Subcutaneous adipose tissue (tissue), 4 donors: ENCODE data around the gene BARX2. TPM values are rescaled to one million over a fixed set of nuclear protein-coding genes. Genes with fewer than 3 reads are reported as not detected.

Experiments
- total RNA-seq, 4 donors: library from RNA; depleted of rRNA; stranded (reverse); fragments of >200 nt; gene quantifications; one replicate each; pipeline ENCODE4 v1.1.0, GENCODE V29; 2016
- TF ChIP-seq, protein P1 (sequence below): fragments of 450-650 bp; IDR thresholded peaks from one replicate; pipeline ENCODE4 v1.5.1; 2016; ENCODE audit warnings: low read depth, mild to moderate bottlenecking, control low read depth, antibody characterized with exemption, moderate library complexity

BARX2 gene
- total RNA-seq, 4 donors from 2014 or later = not detected

GRCh38 chr11:129493746-129494145 lies 118.1 kb downstream of the BARX2 start:
- TF ChIP-seq, protein P1, sequence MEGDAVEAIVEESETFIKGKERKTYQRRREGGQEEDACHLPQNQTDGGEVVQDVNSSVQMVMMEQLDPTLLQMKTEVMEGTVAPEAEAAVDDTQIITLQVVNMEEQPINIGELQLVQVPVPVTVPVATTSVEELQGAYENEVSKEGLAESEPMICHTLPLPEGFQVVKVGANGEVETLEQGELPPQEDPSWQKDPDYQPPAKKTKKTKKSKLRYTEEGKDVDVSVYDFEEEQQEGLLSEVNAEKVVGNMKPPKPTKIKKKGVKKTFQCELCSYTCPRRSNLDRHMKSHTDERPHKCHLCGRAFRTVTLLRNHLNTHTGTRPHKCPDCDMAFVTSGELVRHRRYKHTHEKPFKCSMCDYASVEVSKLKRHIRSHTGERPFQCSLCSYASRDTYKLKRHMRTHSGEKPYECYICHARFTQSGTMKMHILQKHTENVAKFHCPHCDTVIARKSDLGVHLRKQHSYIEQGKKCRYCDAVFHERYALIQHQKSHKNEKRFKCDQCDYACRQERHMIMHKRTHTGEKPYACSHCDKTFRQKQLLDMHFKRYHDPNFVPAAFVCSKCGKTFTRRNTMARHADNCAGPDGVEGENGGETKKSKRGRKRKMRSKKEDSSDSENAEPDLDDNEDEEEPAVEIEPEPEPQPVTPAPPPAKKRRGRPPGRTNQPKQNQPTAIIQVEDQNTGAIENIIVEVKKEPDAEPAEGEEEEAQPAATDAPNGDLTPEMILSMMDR = no peak

Other genes starting within 250 kb of the BARX2 start
- 10 to 100 TPM; 10.9 to 19.6 (median 16.0) TPM for gene ARHGAP32, start 183.5 kb upstream of the BARX2 start, total RNA-seq